ENCODE results near the gene TM9SF2. TPM values are rescaled to one million over a fixed set of nuclear protein-coding genes. Genes with fewer than 3 reads are reported as not detected.

The TM9SF2 gene
- total and polyA plus RNA-seq, 8 donors = 129 to 155 (median 148) TPM

- Histone ChIP-seq H3K36me3 (peaks cover 0 to 80% of the 10 kb centered on the region in 2 donors), H3K27me3 (no peaks in the 10 kb centered on the region), H3K9me3 (no peaks in the 10 kb centered on the region), H3K27ac (no peak overlapping the region), H3K4me1 (no peaks in the 10 kb centered on the region), H3K4me3 (no peak overlapping the region)
- intact Hi-C loops (cut with DNase I) = loop anchor here in 1 of 2 donors (10.0 kb wide), 1 partner anchor 82 kb away; no protein-coding TSS in a partner anchor
- ATAC-seq (no peak), DNase-seq (no peak)
- no peak for TF ChIP-seq CTCF (IDR thresholded peaks at IDR 0.05)
Measured at GRCh38 chr13:99527301-99527700, 26.0 kb downstream of the TM9SF2 start.

- Histone ChIP-seq H3K9me3 (no peaks in the 10 kb centered on the region), H3K36me3 (peaks cover 0 to 77% of the 10 kb centered on the region in 2 donors), H3K4me3 (no peak overlapping the region), H3K27me3 (no peaks in the 10 kb centered on the region), H3K27ac (no peak overlapping the region), H3K4me1 (no peaks in the 10 kb centered on the region)
- no peak for DNase-seq
- no peak for TF ChIP-seq CTCF (IDR thresholded peaks at IDR 0.05)
- peak; percentile 61 for ATAC-seq
- intact Hi-C loops (cut with DNase I) = loop anchor here in 1 of 2 donors (10.0 kb wide), 1 partner anchor 84 kb away; no protein-coding TSS in a partner anchor
Measured at GRCh38 chr13:99528547-99528946, 27.3 kb downstream of the TM9SF2 start.

GRCh38 chr13:99536023-99536422 is 34.8 kb downstream of the TM9SF2 start:
- ATAC-seq (no peak), DNase-seq (no peak)
- H3K27ac ChIP-seq = no peak overlapping the region
- intact Hi-C loops (cut with DNase I) = no loop called here
- H3K9me3 ChIP-seq = no peaks in the 10 kb centered on the region
- H3K4me3 ChIP-seq = no peak overlapping the region
- no peaks in the 10 kb centered on the region for H3K4me1 ChIP-seq
- H3K27me3 ChIP-seq = no peaks in the 10 kb centered on the region
- H3K36me3 ChIP-seq = peaks cover 0 to 69% of the 10 kb centered on the region in 2 donors
- no peak for TF ChIP-seq CTCF (IDR thresholded peaks at IDR 0.05)

GRCh38 chr13:99540530-99540929 is 39.3 kb downstream of the TM9SF2 start:
- ATAC-seq (no peak), DNase-seq (no peak)
- Histone ChIP-seq H3K4me3 (no peak overlapping the region), H3K27me3 (no peaks in the 10 kb centered on the region), H3K36me3 (peaks cover 0 to 81% of the 10 kb centered on the region in 2 donors), H3K27ac (no peak overlapping the region), H3K9me3 (no peaks in the 10 kb centered on the region), H3K4me1 (peaks cover 0 to 20% of the 10 kb centered on the region in 2 donors)
- intact Hi-C loops (cut with DNase I) = no loop called here
- TF ChIP-seq CTCF (IDR thresholded peaks at IDR 0.05) = no peak

GRCh38 chr13:99542788-99543406 is 41.6 kb downstream of the TM9SF2 start:
- H3K36me3 ChIP-seq = peaks cover 0 to 88% of the 10 kb centered on the region in 2 donors
- ATAC-seq (peak; percentile 52), DNase-seq (no peak)
- H3K27me3 ChIP-seq = no peaks in the 10 kb centered on the region
- TF ChIP-seq CTCF (IDR thresholded peaks at IDR 0.05) = no peak
- H3K27ac ChIP-seq = no peak overlapping the region
- no peak overlapping the region for H3K4me3 ChIP-seq
- peaks cover 0 to 23% of the 10 kb centered on the region in 2 donors for H3K4me1 ChIP-seq
- intact Hi-C loops (cut with DNase I) = no loop called here
- H3K9me3 ChIP-seq = no peaks in the 10 kb centered on the region
